Peyer's patch (tissue), 4 donors: ENCODE measurements around the gene PLEKHG1. TPM values are rescaled to one million over a fixed set of nuclear protein-coding genes. Genes with fewer than 3 reads are reported as not detected.
A peak's percentile ranks its signal among the peaks of the same experiment; 100 is the strongest.

Source experiments
- DNase-seq, 3 donors: peaks; one replicate each; pipeline ENCODE4 v3.0.0-alpha.2; 2017 to 2019
- H3K27ac ChIP-seq, 4 donors: fragments of 200-600 bp; sonication (generic); one replicate each; pipeline ENCODE4 v1.5.1; 2016 to 2019
- H3K27me3 ChIP-seq, 2 donors: fragments of 200-600 bp; sonication (generic); one replicate each; pipeline ENCODE4 v1.5.1; 2019
- H3K36me3 ChIP-seq, 3 donors: fragments of 200-600 bp; sonication (generic); one replicate each; pipeline ENCODE4 v1.5.1; 2016 to 2019
- H3K4me1 ChIP-seq, 4 donors: fragments of 200-600 bp; sonication (generic); one replicate each; pipeline ENCODE4 v1.5.1; 2016 to 2019
- H3K4me3 ChIP-seq, 4 donors: fragments of 200-600 bp; sonication (generic); 1 replicate in 3 of 4; 2 replicates in 1 of 4; pipeline ENCODE4 v1.5.1; 2016 to 2019; ENCODE audit warnings: mild to moderate bottlenecking in 1 of 4
- H3K9me3 ChIP-seq, 4 donors: fragments of 200-600 bp; sonication (generic); one replicate each; pipeline ENCODE4 v1.5.1; 2016 to 2019; ENCODE audit warnings: mild to moderate bottlenecking in 1 of 4
- CTCF ChIP-seq, 6 experiments: fragments of 450-650 bp in 4 of 6; fragments of 200-600 bp in 2 of 6; sonication (generic) in 1 of 6; IDR thresholded peaks; one replicate each; pipeline ENCODE4 v1.5.1; 2017 to 2019; ENCODE audit warnings: antibody characterized with exemption in 6 of 6, mild to moderate bottlenecking in 3 of 6, moderate library complexity in 1 of 6
- POLR2A ChIP-seq, 2 donors: fragments of 450-650 bp; IDR thresholded peaks; one replicate each; pipeline ENCODE4 v1.5.1; 2017; ENCODE audit warnings: antibody characterized with exemption in 2 of 2, mild to moderate bottlenecking in 2 of 2, moderate library complexity in 2 of 2
- total RNA-seq, 4 donors: library from RNA; depleted of rRNA; stranded (reverse); fragments of >200 nt; gene quantifications; one replicate each; pipeline ENCODE4 v1.1.0, GENCODE V29; 2016

Gene PLEKHG1
- total RNA-seq, 4 donors from 2014 or later: 52.2 to 281 (median 64.6) TPM

DNA sequence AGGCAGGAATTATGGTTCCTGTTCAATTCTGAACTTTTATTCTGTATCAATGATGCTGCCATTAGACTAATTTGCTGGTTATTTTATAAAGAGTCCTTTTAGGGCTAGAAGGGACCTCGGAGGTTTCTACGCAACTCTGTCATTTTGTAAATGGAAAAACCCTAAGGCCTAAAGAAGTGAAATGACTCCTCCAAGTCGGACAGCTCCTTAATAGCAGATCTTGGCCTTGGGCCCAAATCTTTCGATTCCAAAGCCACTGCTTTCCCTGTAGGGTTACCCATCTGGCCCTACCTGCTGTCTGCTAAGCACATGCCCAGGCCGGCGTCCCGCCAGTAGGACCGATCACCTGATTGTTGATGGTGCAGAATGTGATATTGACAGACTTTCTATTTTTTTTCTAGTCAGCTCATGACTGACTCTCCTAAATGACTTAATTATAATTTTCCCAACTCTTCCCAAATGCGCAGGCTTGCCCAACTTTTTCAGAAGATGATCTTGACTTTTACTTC, 40.2 kb downstream of the PLEKHG1 start:
- DNase-seq: no peak
- peak overlapping the region in 1 of 4 donors; percentile 67 for H3K27ac ChIP-seq
- TF ChIP-seq POLR2A (IDR thresholded peaks at IDR 0.05) (no peak), CTCF (IDR thresholded peaks at IDR 0.05) (no peak)

GRCh38 chr6:150640556-150641209, 41.0 kb downstream of the PLEKHG1 start:
- Histone ChIP-seq H3K27me3 (no peaks in the 10 kb centered on the region), H3K9me3 (no peaks in the 10 kb centered on the region), H3K4me1 (peaks cover 0 to 20% (median 7%) of the 10 kb centered on the region in 4 donors), H3K27ac (peak overlapping the region in 3 of 4 donors; percentile 29 to 67 (median 51)), H3K4me3 (peak overlapping the region in 2 of 4 donors; percentile 29 to 39), H3K36me3 (no peaks in the 10 kb centered on the region)
- no peak for TF ChIP-seq POLR2A (IDR thresholded peaks at IDR 0.05)
- no peak for TF ChIP-seq CTCF (IDR thresholded peaks at IDR 0.05)
- DNase-seq: no peak

More for the DNA sequence above, 40.2 kb downstream of the PLEKHG1 start:
- Histone ChIP-seq H3K36me3 (no peaks in the 10 kb centered on the region), H3K4me3 (no peak overlapping the region), H3K9me3 (no peaks in the 10 kb centered on the region), H3K4me1 (peaks cover 0 to 24% (median 9%) of the 10 kb centered on the region in 4 donors), H3K27me3 (no peaks in the 10 kb centered on the region)

DNA sequence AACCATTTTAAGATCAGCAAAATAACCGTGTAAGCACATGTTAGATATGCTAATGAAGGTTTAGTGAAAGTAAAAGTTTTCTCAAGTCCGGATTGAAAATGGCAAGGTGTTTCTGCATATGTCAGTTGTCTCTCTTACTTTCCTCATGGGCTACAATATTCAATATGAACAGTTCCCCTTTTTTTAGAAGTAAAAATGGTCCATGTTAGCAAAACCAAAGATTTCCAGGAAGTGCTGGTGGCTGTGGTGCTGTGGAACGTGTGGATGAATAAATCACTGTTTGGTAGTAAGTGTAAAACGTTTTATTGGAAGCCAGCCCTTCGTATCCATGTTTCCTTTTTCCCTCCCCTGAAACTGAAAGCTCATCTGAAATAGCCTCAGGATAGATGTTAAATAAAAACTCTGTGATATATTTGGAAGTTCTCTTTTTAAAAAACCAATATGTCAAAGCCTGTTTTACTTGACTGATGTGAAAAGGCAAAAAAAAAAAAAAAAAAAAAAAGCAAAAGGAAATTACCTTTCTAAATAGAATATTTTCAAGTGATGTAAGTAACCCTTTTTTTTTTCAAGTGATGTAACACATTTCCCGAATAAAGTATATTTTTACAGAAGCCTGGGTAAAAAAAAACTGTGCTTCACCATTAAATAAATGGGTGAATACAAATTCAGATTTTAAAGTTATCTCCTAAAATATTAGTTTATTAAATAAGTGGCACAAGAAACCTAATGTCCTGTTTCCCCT, 41.9 kb downstream of the PLEKHG1 start:
- no peak for DNase-seq
- H3K36me3 ChIP-seq: no peaks in the 10 kb centered on the region
- no peak for TF ChIP-seq POLR2A (IDR thresholded peaks at IDR 0.05)
- TF ChIP-seq CTCF (IDR thresholded peaks at IDR 0.05): no peak
- no peaks in the 10 kb centered on the region for H3K9me3 ChIP-seq
- peak overlapping the region; percentile 29 to 67 (median 48) for H3K27ac ChIP-seq
- no peaks in the 10 kb centered on the region for H3K27me3 ChIP-seq
- H3K4me3 ChIP-seq: peak overlapping the region in 2 of 4 donors; percentile 29 to 39
- peaks cover 0 to 13% (median 5%) of the 10 kb centered on the region in 4 donors for H3K4me1 ChIP-seq

DNA sequence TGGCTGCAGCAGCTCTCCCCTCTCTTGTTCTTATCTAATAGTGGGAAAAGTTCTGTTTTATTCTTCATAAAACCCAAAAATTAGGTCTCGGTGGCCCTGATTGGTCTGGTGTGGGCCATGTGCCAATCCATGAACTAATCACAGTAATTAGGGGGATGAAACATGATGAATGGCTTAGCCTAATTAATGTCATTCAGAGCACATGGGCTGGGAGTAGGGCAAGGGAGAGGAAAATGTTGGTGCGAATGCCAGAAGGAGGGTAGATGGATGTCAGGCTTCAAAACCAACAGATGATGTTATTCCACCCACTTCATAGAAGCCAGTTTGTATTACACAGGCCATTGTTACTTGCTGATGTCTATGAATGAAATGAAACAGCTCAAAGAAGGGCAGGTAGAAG, 46.5 kb downstream of the PLEKHG1 start:
- H3K4me1 ChIP-seq: no peaks in the 10 kb centered on the region
- H3K27ac ChIP-seq: no peak overlapping the region
- TF ChIP-seq CTCF (IDR thresholded peaks at IDR 0.05) (no peak), POLR2A (IDR thresholded peaks at IDR 0.05) (no peak)
- no peak for DNase-seq
- H3K9me3 ChIP-seq: no peaks in the 10 kb centered on the region
- H3K4me3 ChIP-seq: no peak overlapping the region
- no peaks in the 10 kb centered on the region for H3K36me3 ChIP-seq
- H3K27me3 ChIP-seq: no peaks in the 10 kb centered on the region

GRCh38 chr6:150647051-150647450, 47.4 kb downstream of the PLEKHG1 start:
- TF ChIP-seq CTCF (IDR thresholded peaks at IDR 0.05) (no peak), POLR2A (IDR thresholded peaks at IDR 0.05) (no peak)
- H3K9me3 ChIP-seq: no peaks in the 10 kb centered on the region
- H3K4me1 ChIP-seq: no peaks in the 10 kb centered on the region
- H3K27me3 ChIP-seq: no peaks in the 10 kb centered on the region
- no peaks in the 10 kb centered on the region for H3K36me3 ChIP-seq
- no peak overlapping the region for H3K27ac ChIP-seq
- DNase-seq: no peak
- H3K4me3 ChIP-seq: no peak overlapping the region

Other genes with a start within 250 kb of the PLEKHG1 start
- 10 to 100 TPM in 3 of 4 donors, under 1 TPM in 1; 0.83 to 57.0 (median 36.8) TPM for gene IYD, start 230.9 kb upstream of the PLEKHG1 start, total RNA-seq